Adipose tissue (tissue), 3 donors: ENCODE results near the gene ISCA2. TPM values are rescaled to one million over a fixed set of nuclear protein-coding genes. Genes with fewer than 3 reads are reported as not detected.

Source experiments
- H3K27ac ChIP-seq: one replicate; pipeline ENCODE4 v1.5.1; 2013; ENCODE audit warnings: low read depth, low read length
- WGBS, 3 donors: extraction: QIAGEN DNeasy Blood & Tissue Kit; methylation state at CpG; one replicate each; pipeline ENCODE4 v1.1.7; 2013; 5-methylcytosine and 5-hydroxymethylcytosine counted together
- polyA plus RNA-seq, 3 donors: library from polyadenylated mRNA; stranded (reverse); fragments of 200-250 nt; gene quantifications; one replicate each; pipeline ENCODE4 v1.2.3, GENCODE V29; 2013
- donor health status: healthy with polysubstance abuse.
- donor health status: Bipolar disorder and iron deficiency.
- donor health status: healthy.

Gene ISCA2
- polyA plus RNA-seq, 3 donors = 13.0 to 18.5 (median 13.0) TPM

DNA sequence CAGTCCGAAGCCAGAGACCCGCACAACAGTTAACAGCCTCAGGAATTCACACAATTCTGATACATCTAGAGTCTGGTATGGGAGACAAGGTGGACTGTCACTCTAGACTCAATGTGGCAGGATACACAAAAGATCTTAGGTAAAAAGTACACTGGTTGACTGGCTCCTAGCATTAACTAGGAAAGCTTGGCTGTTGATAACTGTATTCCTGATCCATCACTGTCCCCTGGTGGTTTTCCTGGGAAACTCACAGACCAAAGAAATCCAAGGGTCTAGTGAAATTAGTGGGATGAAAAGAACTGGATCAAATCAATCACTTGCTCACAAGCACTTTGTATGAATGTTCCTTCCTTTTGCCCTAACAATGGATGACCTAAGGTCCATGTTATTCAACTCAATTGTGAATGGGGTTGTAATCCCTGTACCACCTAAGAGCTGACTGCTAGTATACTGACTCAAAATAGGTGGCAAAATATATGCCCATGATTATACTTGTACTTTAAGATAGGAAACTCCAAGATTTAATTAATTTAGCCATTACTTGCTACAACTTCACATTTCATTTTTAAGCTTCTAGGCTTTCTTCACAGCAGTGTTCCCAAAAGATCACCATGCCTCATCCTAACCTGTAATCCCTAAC lies 14.4 kb upstream of the ISCA2 start:
- 94 to 98% (median 97%) methylated on average over 2 of the region's 2 CpGs for WGBS, 3 donors
- no peak overlapping the region for H3K27ac ChIP-seq

DNA sequence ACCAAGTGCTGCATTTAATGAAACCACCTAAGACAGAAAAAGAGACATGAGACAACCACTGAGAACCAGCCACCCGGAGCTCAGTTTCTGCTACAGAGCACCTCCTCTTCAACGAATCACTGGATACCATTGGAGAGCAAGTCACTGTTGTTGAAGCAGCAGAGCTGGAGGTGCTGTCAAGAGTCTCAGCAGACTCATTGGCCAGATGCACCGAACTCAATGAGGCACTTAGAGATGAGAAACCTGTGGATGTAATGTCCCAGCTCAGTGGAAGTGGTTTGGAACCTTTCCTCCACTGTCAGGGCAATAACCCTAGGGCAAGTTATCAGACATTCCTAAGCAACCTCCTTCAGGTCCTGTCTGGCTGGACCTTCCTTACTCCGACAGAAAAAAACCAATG lies 13.5 kb upstream of the ISCA2 start:
- WGBS, 3 donors = 76 to 82% (median 81%) methylated on average over 4 of the region's 4 CpGs
- H3K27ac ChIP-seq = no peak overlapping the region

DNA sequence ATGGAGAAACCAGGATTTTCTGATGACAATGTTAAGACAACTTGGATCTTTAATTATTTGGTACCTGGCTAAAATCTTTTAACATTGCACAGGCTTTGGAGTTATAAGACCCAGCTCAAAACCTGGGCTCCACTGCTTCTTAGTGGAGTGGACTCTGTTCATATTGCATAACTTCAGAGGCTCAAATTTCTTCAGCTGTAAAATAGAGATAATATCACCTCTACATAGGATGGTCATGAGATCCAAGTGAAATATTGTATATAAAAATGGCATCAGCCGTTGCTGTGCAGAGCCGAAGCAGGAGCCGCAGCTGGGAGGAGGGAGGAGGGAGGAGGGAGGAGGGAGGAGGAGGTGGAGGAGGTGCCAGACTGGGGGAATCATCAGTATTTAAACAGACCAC lies 11.0 kb upstream of the ISCA2 start:
- no peak overlapping the region for H3K27ac ChIP-seq

GRCh38 chr14:74483321-74483720 lies 10.2 kb upstream of the ISCA2 start:
- H3K27ac ChIP-seq = no peak overlapping the region

More for the DNA sequence above, 11.0 kb upstream of the ISCA2 start:
- 81 to 93% (median 89%) methylated on average over 3 of the region's 3 CpGs for WGBS, 3 donors

DNA sequence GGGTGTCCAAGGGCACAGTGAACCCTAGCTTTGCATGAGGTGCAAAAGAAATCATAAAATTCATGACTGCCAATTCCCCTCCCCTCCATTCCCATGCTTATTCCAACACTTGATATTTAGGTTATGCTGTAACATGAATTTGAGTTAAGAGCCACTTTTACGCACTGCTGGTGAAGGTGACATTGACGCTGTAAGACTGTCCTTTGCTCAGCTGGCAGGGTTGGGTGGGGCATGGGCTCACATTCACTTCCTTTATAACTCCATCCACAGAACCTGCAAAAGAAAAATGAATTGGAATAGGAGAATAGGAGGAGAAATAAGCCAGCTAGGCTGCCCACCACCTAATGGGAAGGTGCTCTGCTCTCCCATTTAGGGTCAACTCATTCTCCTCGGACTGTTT lies 7.4 kb upstream of the ISCA2 start:
- H3K27ac ChIP-seq = no peak overlapping the region
- WGBS, 3 donors = 87 to 96% (median 88%) methylated on average over 3 of the region's 3 CpGs

- no peak overlapping the region for H3K27ac ChIP-seq
Observed at GRCh38 chr14:74488786-74489397, 4.7 kb upstream of the ISCA2 start.

GRCh38 chr14:74490486-74490885 lies 3.1 kb upstream of the ISCA2 start:
- no peak overlapping the region for H3K27ac ChIP-seq
- 92 to 94% (median 93%) methylated on average over 1 of the region's 1 CpG for WGBS, 3 donors

- WGBS, 3 donors = 2 to 3% (median 3%) methylated on average over 20 of the region's 20 CpGs
Observed at GRCh38 chr14:74491956-74492775, 1.4 kb upstream of the ISCA2 start.

GRCh38 chr14:74492776-74493342 lies 706 bp upstream of the ISCA2 start, which contains the start of gene NPC2:
NPC2 (minus strand) TSS chr14:74493305; CDS start chr14:74493274, 31 bp downstream.
- H3K27ac ChIP-seq = peak within 1 kb of the TSS; percentile 78
- 0% methylated on average over 35 of the region's 35 CpGs for WGBS, 3 donors

More at GRCh38 chr14:74491956-74492775, 1.4 kb upstream of the ISCA2 start:
- H3K27ac ChIP-seq = no peak overlapping the region

- H3K27ac ChIP-seq = no peak overlapping the region
- 52 to 81% (median 61%) methylated on average over 2 of the region's 2 CpGs for WGBS, 3 donors
Observed at GRCh38 chr14:74495356-74495755, 1.8 kb downstream of the ISCA2 start.

- H3K27ac ChIP-seq = no peak overlapping the region
- 86 to 88% (median 87%) methylated on average over 10 of the region's 10 CpGs for WGBS, 3 donors
Observed at GRCh38 chr14:74500417-74501134, 7.0 kb downstream of the ISCA2 start.

- WGBS, 3 donors = 33 to 55% (median 49%) methylated on average over 16 of the region's 16 CpGs
- H3K27ac ChIP-seq = no peak overlapping the region
Observed at GRCh38 chr14:74501135-74501614, 7.6 kb downstream of the ISCA2 start.

DNA sequence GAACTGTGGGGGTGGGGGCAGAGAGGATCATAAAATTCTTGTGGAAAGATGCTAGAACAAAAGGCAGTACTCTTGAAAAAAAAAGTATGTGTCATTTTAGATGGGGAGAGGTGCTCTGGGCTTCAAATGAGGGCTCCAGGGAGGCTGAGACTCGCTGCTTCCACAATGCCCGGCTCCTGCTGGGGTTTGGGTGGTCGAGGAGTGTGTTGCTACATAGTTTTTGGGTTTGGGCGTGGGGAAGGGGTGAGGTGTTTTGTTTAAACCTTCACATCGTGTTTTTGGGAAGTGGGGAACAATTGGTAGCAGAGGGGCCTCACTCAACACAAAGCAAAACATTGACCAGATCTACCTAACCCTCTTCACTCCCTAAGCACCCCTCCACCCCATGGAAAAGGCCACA lies 8.1 kb downstream of the ISCA2 start:
- no peak overlapping the region for H3K27ac ChIP-seq
- WGBS, 3 donors = 47 to 67% (median 55%) methylated on average over 5 of the region's 5 CpGs

GRCh38 chr14:74502236-74503019 lies 8.9 kb downstream of the ISCA2 start:
- 81 to 87% (median 85%) methylated on average over 21 of the region's 21 CpGs for WGBS, 3 donors
- H3K27ac ChIP-seq = no peak overlapping the region

GRCh38 chr14:74503291-74503937 lies 9.8 kb downstream of the ISCA2 start:
- no peak overlapping the region for H3K27ac ChIP-seq
- WGBS, 3 donors = 84 to 88% (median 87%) methylated on average over 14 of the region's 14 CpGs

GRCh38 chr14:74503938-74504335 lies 10.4 kb downstream of the ISCA2 start:
- H3K27ac ChIP-seq = no peak overlapping the region
- WGBS, 3 donors = 93 to 95% (median 95%) methylated on average over 12 of the region's 12 CpGs

GRCh38 chr14:74504412-74504811 lies 10.8 kb downstream of the ISCA2 start:
- no peak overlapping the region for H3K27ac ChIP-seq
- WGBS, 3 donors = 83 to 90% (median 89%) methylated on average over 4 of the region's 4 CpGs
